Fibroblast of villous mesenchyme (primary cell): ENCODE results near the gene RER1. TPM values are rescaled to one million over a fixed set of nuclear protein-coding genes. Genes with fewer than 3 reads are reported as not detected.

Source experiments
- DNase-seq: peaks from one replicate; pipeline ENCODE4 v3.0.0-alpha.2; 2010; ENCODE audit warnings: low read depth
- H3K4me3 ChIP-seq: 2 replicates; pipeline ENCODE4 v1.5.1; 2011; ENCODE audit warnings: low read depth, mild to moderate bottlenecking, low read length
- CTCF ChIP-seq: IDR thresholded peaks from 2 replicates; pipeline ENCODE4 v1.5.1; 2012; ENCODE audit warnings: low read depth, mild to moderate bottlenecking, low read length; ENCODE audit not compliant: insufficient read depth
- total RNA-seq: library from RNA; depleted of rRNA; stranded (reverse); fragments of >200 nt; gene quantifications from 2 replicates; pipeline ENCODE4 v1.2.3, GENCODE V29; 2012

The RER1 gene
- total RNA-seq, 1 donor = 94.1 TPM

GRCh38 chr1:2405588-2406295 lies 14.1 kb downstream of the RER1 start:
- TF ChIP-seq CTCF = no peak
- H3K4me3 ChIP-seq = no peak overlapping the region
- no peak for DNase-seq

GRCh38 chr1:2406451-2407041 lies 14.9 kb downstream of the RER1 start:
- no peak for DNase-seq
- H3K4me3 ChIP-seq = no peak overlapping the region
- no peak for TF ChIP-seq CTCF

DNA sequence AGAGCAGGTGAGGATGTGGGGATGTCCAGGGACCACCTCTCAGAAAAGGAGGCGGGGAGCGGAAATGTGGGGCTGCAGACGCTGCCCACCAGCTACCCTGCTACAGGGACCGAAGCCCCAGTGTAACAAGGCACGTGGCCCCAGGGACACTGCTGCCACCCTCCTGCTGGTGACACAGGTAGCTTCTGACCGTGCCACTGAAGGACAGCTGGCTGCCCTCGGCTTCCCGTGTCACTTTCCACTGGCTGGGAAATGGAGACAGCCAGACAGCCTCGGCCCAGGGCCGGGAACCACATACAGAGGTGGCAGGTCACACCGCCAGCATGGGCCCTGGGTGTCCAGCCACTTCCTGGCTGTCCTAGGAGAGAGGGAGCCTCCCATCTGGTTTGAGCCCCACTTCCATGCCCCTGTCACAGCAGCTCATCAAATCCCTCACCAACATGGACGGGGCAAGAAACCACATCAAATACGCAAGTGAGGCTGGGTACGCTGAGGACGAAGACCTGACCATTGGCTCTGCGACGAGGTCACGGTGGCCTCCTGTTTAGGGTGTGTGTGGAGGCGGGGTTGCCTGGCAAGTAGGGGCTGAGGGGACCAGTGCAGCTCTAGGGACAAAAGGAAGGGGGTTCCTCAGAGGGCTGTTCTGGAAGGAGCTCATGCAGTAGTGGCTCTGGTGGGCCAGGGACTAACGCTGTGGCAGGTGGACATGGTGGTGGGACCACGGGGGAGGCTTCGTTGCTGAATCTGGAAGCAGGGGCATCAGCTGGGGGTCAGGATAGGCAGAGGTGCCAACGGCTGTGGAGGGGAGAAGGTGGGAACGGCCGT lies 15.7 kb downstream of the RER1 start:
- no peak for TF ChIP-seq CTCF
- H3K4me3 ChIP-seq = no peak overlapping the region
- DNase-seq = no peak

DNA sequence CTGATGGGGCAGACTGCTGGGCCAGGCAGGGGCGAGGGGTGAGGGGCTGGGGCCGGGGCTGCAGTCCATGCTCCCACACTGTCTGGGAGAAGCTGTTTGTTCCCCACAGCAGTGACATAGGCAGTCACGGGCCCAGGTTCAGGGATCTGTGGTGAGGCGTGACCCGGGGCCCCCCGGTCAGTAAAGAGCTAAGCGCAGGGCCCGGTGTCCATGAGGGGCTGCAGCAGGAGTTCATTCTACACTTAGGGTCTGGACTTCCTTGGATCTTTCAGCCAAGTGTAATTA lies 16.3 kb downstream of the RER1 start:
- no peak overlapping the region for H3K4me3 ChIP-seq
- no peak for DNase-seq
- TF ChIP-seq CTCF = no peak

GRCh38 chr1:2408456-2408855 lies 16.8 kb downstream of the RER1 start:
- TF ChIP-seq CTCF = no peak
- no peak overlapping the region for H3K4me3 ChIP-seq
- DNase-seq = no peak

GRCh38 chr1:2408859-2409276 lies 17.2 kb downstream of the RER1 start:
- DNase-seq = no peak
- no peak overlapping the region for H3K4me3 ChIP-seq
- no peak for TF ChIP-seq CTCF

DNA sequence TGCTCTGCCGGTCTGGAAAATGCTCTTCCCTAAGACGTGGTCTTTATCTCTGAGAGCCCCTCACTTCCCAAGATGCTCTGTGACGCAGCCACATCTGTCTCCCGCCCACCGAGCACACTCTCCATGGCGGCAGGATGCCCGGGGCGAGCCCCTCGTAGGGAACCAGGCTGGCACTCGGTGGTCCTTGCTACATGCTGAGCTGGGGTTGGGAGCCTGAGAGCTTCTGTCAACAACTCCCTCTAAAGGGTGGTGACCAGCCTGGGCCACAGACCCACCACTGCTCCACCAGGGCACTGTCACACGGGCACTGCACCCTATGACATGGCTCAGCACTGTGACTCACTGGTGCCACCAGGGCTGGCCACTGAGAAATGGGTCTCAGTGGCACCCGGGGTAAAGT lies 18.1 kb downstream of the RER1 start:
- TF ChIP-seq CTCF = no peak
- H3K4me3 ChIP-seq = no peak overlapping the region
- no peak for DNase-seq
